SU-DHL-6 (cell line): ENCODE results near the gene RIPPLY3.

Experiments used
- CTCF ChIP-seq: fragments of 200-600 bp; sonication (generic); IDR thresholded peaks from one replicate; pipeline ENCODE4 v1.5.1; 2017; ENCODE audit warnings: antibody characterized with exemption, mild to moderate bottlenecking, low read length, moderate library complexity; ENCODE audit not compliant: insufficient read depth, poor library complexity, severe bottlenecking
- EZH2phosphoT487 ChIP-seq: fragments of 200-600 bp; sonication (generic), shearing (Covaris generic); conservative IDR thresholded peaks from 2 replicates; pipeline ENCODE4 v1.6.1; 2018; ENCODE audit warnings: mild to moderate bottlenecking, antibody characterized with exemption, low read length, moderate library complexity, mixed read lengths

GRCh38 chr21:36994501-36995158, 11.9 kb upstream of the RIPPLY3 start:
- TF ChIP-seq EZH2phosphoT487: no peak
- no peak for TF ChIP-seq CTCF
